Right lobe of liver (tissue), 4 donors: ENCODE data around the gene LDLR.

ENCODE experiments used
- CTCF ChIP-seq, 4 donors: fragments of 200-600 bp in 3 of 4; fragments of 450-650 bp in 1 of 4; IDR thresholded peaks; one replicate each; pipeline versions ENCODE4 v1.5.1 to v1.8.0; 2016 to 2022; ENCODE audit warnings: antibody characterized with exemption in 4 of 4, mild to moderate bottlenecking in 2 of 4
- POLR2A ChIP-seq: fragments of 450-650 bp; IDR thresholded peaks from one replicate; pipeline ENCODE4 v1.6.1; 2017; ENCODE audit warnings: antibody characterized with exemption, mild to moderate bottlenecking
- donor health status: DM: no; HTN: no; CAD: no.
- donor health status: DM: no; HTN: no; CAD: no.
- donor health status: DM: no; HTN: yes; CAD: no.

- TF ChIP-seq POLR2A (no peak), CTCF (IDR thresholded peaks at IDR 0.05) (no peak)
Measured at GRCh38 chr19:11179716-11180297, 90.5 kb downstream of the LDLR start.
